Measurements from ENCODE around the gene ZNF688.

GRCh38 chr16:30609926-30610839 is 38.7 kb upstream of the ZNF688 start, which contains the start of gene ZNF689:
- TF ChIP-seq CTCF (IDR thresholded peaks at IDR 0.05) (0 out of 2 replicates have a peak, but pooled peaks have one; percentile 14), ZFX (IDR thresholded peaks at IDR 0.05; ENCODE audit: borderline replicate concordance) (no peak)

All from 22Rv1 (cell line).